Neural progenitor cell (in vitro differentiated cells): Measurements from ENCODE around the gene PTHLH. TPM values are rescaled to one million over a fixed set of nuclear protein-coding genes. Genes with fewer than 3 reads are reported as not detected.

Experiments
- DNase-seq: peaks from one replicate; pipeline ENCODE4 v3.0.0-alpha.2; 2016; ENCODE audit warnings: low spot score
- H2AFZ ChIP-seq: fragments of 200-600 bp; sonication (generic); replicated peaks from 2 replicates; pipeline ENCODE4 v1.6.1; 2016; ENCODE audit warnings: antibody characterized with exemption
- H3F3A ChIP-seq: fragments of 200-600 bp; sonication (generic); 2 replicates; pipeline ENCODE4 v1.6.1; 2016; ENCODE audit warnings: antibody characterized with exemption, low read depth
- H3K27ac ChIP-seq: fragments of 200-600 bp; sonication (generic); 2 replicates; pipeline ENCODE4 v1.5.1; 2016; ENCODE audit warnings: mild to moderate bottlenecking
- H3K27me3 ChIP-seq: fragments of 200-600 bp; sonication (generic); 2 replicates; pipeline ENCODE4 v1.6.1; 2016; ENCODE audit warnings: mild to moderate bottlenecking, moderate library complexity
- H3K36me3 ChIP-seq: fragments of 200-600 bp; sonication (generic); 2 replicates; pipeline ENCODE4 v1.5.1; 2016
- H3K4me1 ChIP-seq: fragments of 200-600 bp; sonication (generic); 2 replicates; pipeline ENCODE4 v1.6.1; 2016; ENCODE audit warnings: mixed run types
- H3K4me2 ChIP-seq: fragments of 200-600 bp; sonication (generic); 2 replicates; pipeline ENCODE4 v1.6.1; 2016
- H3K4me3 ChIP-seq: fragments of 200-600 bp; sonication (generic); 2 replicates; pipeline ENCODE4 v1.5.1; 2016
- H3K79me2 ChIP-seq: fragments of 200-600 bp; sonication (generic); 2 replicates; pipeline ENCODE4 v1.6.1; 2016; ENCODE audit warnings: low read depth
- H3K9ac ChIP-seq: fragments of 200-600 bp; sonication (generic); 2 replicates; pipeline ENCODE4 v1.6.1; 2016
- H3K9me3 ChIP-seq: fragments of 200-600 bp; sonication (generic); 2 replicates; pipeline ENCODE4 v1.5.1; 2016; ENCODE audit warnings: low read depth
- H4K20me1 ChIP-seq: fragments of 200-600 bp; sonication (generic); 2 replicates; pipeline ENCODE4 v1.6.1; 2016; ENCODE audit warnings: low read depth
- H3K27ac Mint-ChIP-seq: 3 replicates; pipeline ENCODE4 v1.8.0; 2021; ENCODE audit warnings: mixed read lengths
- H3K27me3 Mint-ChIP-seq: 2 replicates; pipeline ENCODE4 v1.8.0; 2022; ENCODE audit warnings: low read depth, mild to moderate bottlenecking, inconsistent platforms, moderate library complexity, mixed read lengths; ENCODE audit not compliant: insufficient read depth
- H3K36me3 Mint-ChIP-seq: 3 replicates; pipeline ENCODE4 v1.8.0; 2021; ENCODE audit warnings: mixed read lengths
- H3K4me1 Mint-ChIP-seq: 3 replicates; pipeline ENCODE4 v1.8.0; 2021; ENCODE audit warnings: mixed read lengths
- H3K4me3 Mint-ChIP-seq: 3 replicates; pipeline ENCODE4 v1.8.0; 2021; ENCODE audit warnings: mild to moderate bottlenecking, moderate library complexity, mixed read lengths
- H3K9me3 Mint-ChIP-seq: 3 replicates; pipeline ENCODE4 v1.8.0; 2020; ENCODE audit warnings: mixed read lengths
- EZH2 ChIP-seq: fragments of 200-600 bp; sonication (generic); IDR thresholded peaks from 2 replicates; pipeline ENCODE4 v1.6.1; 2017; ENCODE audit warnings: antibody characterized with exemption, mild to moderate bottlenecking, moderate library complexity
- EZH2phosphoT487 ChIP-seq: fragments of 200-600 bp; sonication (generic); IDR thresholded peaks from 2 replicates; pipeline ENCODE4 v1.6.1; 2017; ENCODE audit warnings: antibody characterized with exemption
- total RNA-seq: library from RNA; depleted of rRNA; stranded (reverse); fragments of >200 nt; gene quantifications from 2 replicates; pipeline ENCODE4 v1.2.3, GENCODE V29; 2015; ENCODE audit warnings: low replicate concordance
- TF ChIP-seq, protein P1 (sequence below): fragments of 200-600 bp; sonication (generic); IDR thresholded peaks from 2 replicates; pipeline ENCODE4 v1.5.1; 2017; ENCODE audit warnings: antibody characterized with exemption, mild to moderate bottlenecking

PTHLH gene
- total RNA-seq, 1 donor from 2014 or later = not detected

DNA sequence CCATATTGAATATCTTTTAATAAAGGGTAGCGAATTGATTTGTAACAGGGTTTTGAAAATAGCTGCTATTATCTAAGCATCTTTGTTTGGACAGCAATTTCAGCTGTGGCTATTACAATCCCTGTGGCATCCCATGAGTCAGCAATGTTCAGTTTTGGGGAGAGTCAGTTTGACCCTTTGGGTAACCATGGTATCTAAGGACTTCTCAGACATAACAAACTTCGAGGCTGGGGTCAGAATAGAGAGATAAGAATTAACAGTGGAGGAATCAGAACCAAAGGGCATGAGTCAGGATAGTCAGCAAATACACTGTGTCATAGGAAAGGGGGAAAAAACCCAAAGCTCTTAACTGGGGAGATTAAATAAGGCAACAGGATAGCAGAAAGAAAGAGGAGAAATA lies 11.7 kb upstream of the PTHLH start:
- Histone ChIP-seq H3K4me1 (no peaks in the 10 kb centered on the region), H3K4me2 (no peak overlapping the region), H3K27ac (no peak overlapping the region), H3K9ac (no peak overlapping the region), H3K4me3 (no peak overlapping the region), H3F3A (no peaks in the 10 kb centered on the region), H3K79me2 (no peaks in the 10 kb centered on the region), H2AFZ (no peak overlapping the region), H3K27me3 (no peaks in the 10 kb centered on the region), H4K20me1 (no peaks in the 10 kb centered on the region), H3K9me3 (no peaks in the 10 kb centered on the region), H3K36me3 (no peaks in the 10 kb centered on the region)
- Mint-ChIP-seq H3K9me3 (no peaks in the 10 kb centered on the region), H3K4me3 (no peak overlapping the region), H3K27me3 (no peaks in the 10 kb centered on the region), H3K36me3 (no peaks in the 10 kb centered on the region), H3K4me1 (no peaks in the 10 kb centered on the region), H3K27ac (no peak overlapping the region)
- TF ChIP-seq EZH2phosphoT487 (no peak), EZH2 (no peak)
- TF ChIP-seq, protein P1, sequence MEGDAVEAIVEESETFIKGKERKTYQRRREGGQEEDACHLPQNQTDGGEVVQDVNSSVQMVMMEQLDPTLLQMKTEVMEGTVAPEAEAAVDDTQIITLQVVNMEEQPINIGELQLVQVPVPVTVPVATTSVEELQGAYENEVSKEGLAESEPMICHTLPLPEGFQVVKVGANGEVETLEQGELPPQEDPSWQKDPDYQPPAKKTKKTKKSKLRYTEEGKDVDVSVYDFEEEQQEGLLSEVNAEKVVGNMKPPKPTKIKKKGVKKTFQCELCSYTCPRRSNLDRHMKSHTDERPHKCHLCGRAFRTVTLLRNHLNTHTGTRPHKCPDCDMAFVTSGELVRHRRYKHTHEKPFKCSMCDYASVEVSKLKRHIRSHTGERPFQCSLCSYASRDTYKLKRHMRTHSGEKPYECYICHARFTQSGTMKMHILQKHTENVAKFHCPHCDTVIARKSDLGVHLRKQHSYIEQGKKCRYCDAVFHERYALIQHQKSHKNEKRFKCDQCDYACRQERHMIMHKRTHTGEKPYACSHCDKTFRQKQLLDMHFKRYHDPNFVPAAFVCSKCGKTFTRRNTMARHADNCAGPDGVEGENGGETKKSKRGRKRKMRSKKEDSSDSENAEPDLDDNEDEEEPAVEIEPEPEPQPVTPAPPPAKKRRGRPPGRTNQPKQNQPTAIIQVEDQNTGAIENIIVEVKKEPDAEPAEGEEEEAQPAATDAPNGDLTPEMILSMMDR = no peak
- DNase-seq = no peak

DNA sequence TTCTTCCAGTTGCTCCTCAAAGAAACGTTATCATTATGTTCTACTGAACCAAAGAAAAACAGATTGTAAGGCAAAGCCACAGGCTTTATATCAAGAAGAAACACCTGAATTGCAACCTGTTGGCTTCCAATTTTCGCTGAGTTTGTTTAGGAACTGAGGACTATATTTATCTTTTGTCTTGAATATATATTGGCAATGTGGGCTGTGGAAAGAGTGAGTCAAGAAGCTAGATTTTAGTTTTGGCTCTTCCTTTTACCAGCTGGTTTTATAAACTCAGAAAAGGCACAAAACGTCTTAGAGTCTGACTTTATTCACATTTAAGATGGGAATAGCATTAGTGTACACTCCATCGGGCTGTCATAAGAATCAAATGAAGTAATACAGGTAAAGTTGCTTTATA lies 10.4 kb upstream of the PTHLH start:
- Histone ChIP-seq H3K36me3 (no peaks in the 10 kb centered on the region), H3K4me1 (no peaks in the 10 kb centered on the region), H2AFZ (no peak overlapping the region), H3K4me2 (no peak overlapping the region), H4K20me1 (no peaks in the 10 kb centered on the region), H3K4me3 (no peak overlapping the region), H3K9me3 (no peaks in the 10 kb centered on the region), H3F3A (no peaks in the 10 kb centered on the region), H3K9ac (no peak overlapping the region), H3K79me2 (no peaks in the 10 kb centered on the region), H3K27ac (no peak overlapping the region), H3K27me3 (peaks cover 11% of the 10 kb centered on the region)
- no peak for DNase-seq
- Mint-ChIP-seq H3K9me3 (no peaks in the 10 kb centered on the region), H3K4me3 (no peak overlapping the region), H3K36me3 (no peaks in the 10 kb centered on the region), H3K27me3 (peaks cover 3% of the 10 kb centered on the region), H3K27ac (no peak overlapping the region), H3K4me1 (no peaks in the 10 kb centered on the region)
- TF ChIP-seq EZH2 (no peak), EZH2phosphoT487 (no peak)
- TF ChIP-seq, protein P1 = no peak

DNA sequence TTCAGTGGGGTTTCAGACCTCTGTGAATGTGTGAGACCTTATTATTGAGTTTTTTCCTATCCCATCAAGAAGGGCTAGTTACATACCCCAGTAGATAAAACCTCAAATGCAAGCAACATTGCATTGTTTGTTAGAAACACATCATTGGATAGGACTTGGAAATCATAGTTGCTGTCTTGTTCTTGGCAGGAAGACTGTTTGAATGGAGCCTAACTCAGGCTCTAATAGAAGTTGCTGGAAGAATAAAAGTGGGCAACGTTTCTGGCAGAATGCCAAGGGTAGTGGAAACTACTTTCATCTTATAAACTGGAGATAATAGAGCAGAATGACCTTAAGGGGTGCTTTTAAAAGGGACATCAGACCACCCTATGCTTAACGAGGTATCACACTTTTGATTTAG lies 9.9 kb upstream of the PTHLH start:
- TF ChIP-seq, protein P1 = no peak
- TF ChIP-seq EZH2phosphoT487 (no peak), EZH2 (no peak)
- H3K4me1 ChIP-seq = no peaks in the 10 kb centered on the region
- H3K9ac ChIP-seq = no peak overlapping the region
- H3K4me3 Mint-ChIP-seq = no peak overlapping the region
- H3F3A ChIP-seq = no peaks in the 10 kb centered on the region
- H3K27ac Mint-ChIP-seq = no peak overlapping the region
- H3K4me2 ChIP-seq = no peak overlapping the region
- peaks cover 17% of the 10 kb centered on the region for H3K27me3 ChIP-seq
- DNase-seq = no peak
- no peaks in the 10 kb centered on the region for H3K9me3 Mint-ChIP-seq
- H3K4me3 ChIP-seq = no peak overlapping the region
- no peak overlapping the region for H2AFZ ChIP-seq
- H3K27ac ChIP-seq = no peak overlapping the region
- no peaks in the 10 kb centered on the region for H3K4me1 Mint-ChIP-seq
- no peaks in the 10 kb centered on the region for H3K79me2 ChIP-seq
- peaks cover 9% of the 10 kb centered on the region for H3K27me3 Mint-ChIP-seq
- no peaks in the 10 kb centered on the region for H4K20me1 ChIP-seq
- H3K36me3 Mint-ChIP-seq = no peaks in the 10 kb centered on the region
- no peaks in the 10 kb centered on the region for H3K9me3 ChIP-seq
- no peaks in the 10 kb centered on the region for H3K36me3 ChIP-seq

DNA sequence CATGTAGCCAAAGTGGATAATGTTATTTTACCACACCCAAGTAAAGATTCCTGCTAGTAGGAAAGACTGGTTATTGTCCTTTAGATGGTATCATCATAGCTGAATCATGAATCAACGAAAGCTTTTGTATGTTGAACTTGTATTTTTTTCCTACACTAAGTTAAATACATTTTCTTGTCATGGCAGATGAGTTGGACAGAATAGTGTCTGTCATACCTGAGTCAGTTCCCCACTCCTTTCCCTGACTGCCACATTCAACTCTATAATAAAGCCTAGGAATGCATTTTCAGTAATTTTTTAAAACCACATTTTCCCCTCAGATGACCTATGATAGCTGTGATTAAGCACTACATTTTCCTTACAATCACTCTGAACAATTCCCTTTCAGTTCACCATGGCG lies 9.3 kb upstream of the PTHLH start:
- Histone ChIP-seq H3K27me3 (peaks cover 22% of the 10 kb centered on the region), H3K4me2 (no peak overlapping the region), H3K4me3 (no peak overlapping the region), H3F3A (no peaks in the 10 kb centered on the region), H3K4me1 (no peaks in the 10 kb centered on the region), H3K9ac (no peak overlapping the region), H3K9me3 (no peaks in the 10 kb centered on the region), H2AFZ (no peak overlapping the region), H3K27ac (no peak overlapping the region), H3K79me2 (no peaks in the 10 kb centered on the region), H4K20me1 (no peaks in the 10 kb centered on the region), H3K36me3 (no peaks in the 10 kb centered on the region)
- Mint-ChIP-seq H3K4me3 (no peak overlapping the region), H3K27ac (no peak overlapping the region), H3K27me3 (peaks cover 12% of the 10 kb centered on the region), H3K36me3 (no peaks in the 10 kb centered on the region), H3K4me1 (no peaks in the 10 kb centered on the region), H3K9me3 (no peaks in the 10 kb centered on the region)
- no peak for DNase-seq
- no peak for TF ChIP-seq EZH2phosphoT487
- TF ChIP-seq, protein P1 = no peak
- no peak for TF ChIP-seq EZH2
